NK-92 treated with Interleukin-12 subunit alpha and Interleukin-12 subunit beta, amount 100 ng/mL, for 24 hours (cell line): ENCODE results near the gene HSFX3.
"Not testable (repeated sequence)": the region's sequence is repeated elsewhere in the genome, so short reads cannot be mapped to it uniquely, and the experiment has no call there.

ENCODE experiments used
- DNase-seq: peaks from one replicate; lab custom pipeline; 2025; lab: John Stamatoyannopoulos, UW

Gene HSFX3

GRCh38 chrX:149517308-149517707 is 32.4 kb downstream of the HSFX3 start:
- DNase-seq = no peak

- DNase-seq = no peak
Observed at GRCh38 chrX:149516604-149517003, 33.1 kb downstream of the HSFX3 start.

- no peak for DNase-seq
Observed at GRCh38 chrX:149515954-149516602, 33.6 kb downstream of the HSFX3 start.

DNA sequence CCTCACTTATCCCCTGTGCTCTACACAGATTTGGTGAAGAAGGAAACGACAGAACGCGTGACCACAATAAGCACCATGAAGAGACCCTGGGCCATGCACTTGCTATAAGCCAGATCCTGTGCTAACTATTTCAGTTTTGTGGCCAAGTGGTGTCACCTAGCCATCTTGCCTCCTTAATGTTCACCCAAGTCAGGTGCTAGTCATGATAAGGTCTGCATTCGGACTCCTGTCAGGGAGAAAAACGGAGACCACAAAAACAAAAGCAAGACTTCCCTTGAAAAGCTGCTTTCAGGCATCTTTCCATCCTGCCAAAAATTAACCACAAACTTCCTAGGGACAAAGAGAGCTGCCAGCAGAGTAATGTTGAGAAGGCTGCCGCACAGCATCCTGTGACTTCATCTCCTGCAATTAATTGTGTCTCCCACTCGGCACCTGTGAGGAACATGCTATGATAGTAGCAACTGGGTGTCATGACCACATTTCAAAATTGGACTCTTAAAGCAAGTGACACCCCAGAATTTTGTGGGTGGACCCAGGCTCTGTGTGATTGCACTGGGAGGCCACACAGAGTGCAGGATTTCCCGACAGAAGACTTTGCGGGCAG is 35.8 kb downstream of the HSFX3 start:
- no peak for DNase-seq

- peak; percentile 27 for DNase-seq
Observed at GRCh38 chrX:149512225-149512885, 37.4 kb downstream of the HSFX3 start.

GRCh38 chrX:149511081-149511480 is 38.6 kb downstream of the HSFX3 start:
- DNase-seq = no peak

GRCh38 chrX:149510386-149510785 is 39.3 kb downstream of the HSFX3 start:
- no peak for DNase-seq

GRCh38 chrX:149508467-149508866 is 41.3 kb downstream of the HSFX3 start:
- DNase-seq = no peak

DNA sequence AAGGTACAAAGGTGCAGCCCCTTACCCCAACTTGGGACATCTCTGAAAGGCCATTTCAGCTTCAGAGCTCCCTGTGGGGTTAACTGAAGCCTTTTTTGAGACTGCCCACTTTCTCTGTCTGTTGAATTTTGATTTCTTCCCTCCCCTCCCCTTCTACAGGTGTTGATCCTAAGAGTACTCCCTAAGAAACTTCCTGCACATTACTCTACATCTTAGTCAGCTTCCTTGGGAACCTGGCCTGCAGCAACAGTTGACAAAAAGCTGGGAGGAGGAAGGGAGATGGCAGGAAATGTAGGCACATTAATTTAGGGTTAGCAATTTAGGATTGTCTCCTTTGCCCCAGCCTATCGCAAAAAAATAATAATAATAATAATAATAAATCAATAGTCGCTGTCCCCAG is 43.4 kb downstream of the HSFX3 start:
- no peak for DNase-seq

GRCh38 chrX:149505671-149506070 is 44.1 kb downstream of the HSFX3 start:
- no peak for DNase-seq

- peak; percentile 77 for DNase-seq
Observed at GRCh38 chrX:149504915-149505651, 44.6 kb downstream of the HSFX3 start, which contains the start of gene IDS. TSS of gene IDS (minus strand) at chrX:149505306. CDS start at chrX:149505137, 169 bp downstream.

GRCh38 chrX:149504226-149504914 is 45.4 kb downstream of the HSFX3 start:
- peak; percentile 70 for DNase-seq

DNA sequence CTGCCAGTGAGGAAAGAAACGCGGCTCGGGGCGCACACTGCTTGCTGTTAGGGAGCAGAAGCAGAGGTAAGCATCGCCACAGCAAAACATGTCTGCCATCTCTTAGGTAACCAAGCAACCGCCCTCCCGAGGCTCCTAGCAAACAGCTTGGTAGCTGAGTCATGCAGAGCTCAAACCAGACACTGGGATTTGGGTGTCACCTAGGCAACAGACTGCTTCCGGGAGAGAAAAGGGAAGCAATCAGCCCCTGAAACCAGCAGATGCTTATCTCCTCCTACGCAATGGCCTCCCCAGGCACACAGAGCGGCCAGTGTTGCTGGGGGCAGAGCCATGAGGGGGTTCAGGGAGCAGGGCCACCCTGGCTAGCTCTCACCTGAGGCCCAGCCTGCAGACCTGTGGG is 46.3 kb downstream of the HSFX3 start:
- peak; percentile 45 for DNase-seq

GRCh38 chrX:149502923-149503322 is 46.8 kb downstream of the HSFX3 start:
- not testable (repeated sequence) for DNase-seq

DNA sequence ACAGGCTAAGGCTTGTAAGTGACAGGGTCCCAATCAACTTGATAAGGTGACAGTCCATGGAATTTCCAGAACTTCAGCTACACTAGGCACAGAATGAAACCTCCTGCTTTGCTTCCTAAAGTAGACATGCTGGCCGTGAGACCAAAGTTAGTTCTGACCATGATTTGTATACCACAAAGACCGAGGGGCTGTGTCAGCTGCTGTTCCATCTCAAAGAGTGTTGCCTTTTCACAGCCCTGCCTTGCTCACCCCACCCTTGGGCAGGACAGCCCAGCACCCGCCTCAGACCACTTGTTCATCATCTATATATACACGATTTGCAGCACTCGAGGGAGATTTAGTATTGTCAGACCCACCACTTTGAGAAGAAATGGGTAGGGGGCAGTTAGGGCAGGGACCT is 50.0 kb downstream of the HSFX3 start:
- DNase-seq = no peak

GRCh38 chrX:149498767-149499166 is 51.0 kb downstream of the HSFX3 start:
- DNase-seq = no peak
